Measurements from ENCODE around the gene CLEC16A.

Gene CLEC16A

DNA sequence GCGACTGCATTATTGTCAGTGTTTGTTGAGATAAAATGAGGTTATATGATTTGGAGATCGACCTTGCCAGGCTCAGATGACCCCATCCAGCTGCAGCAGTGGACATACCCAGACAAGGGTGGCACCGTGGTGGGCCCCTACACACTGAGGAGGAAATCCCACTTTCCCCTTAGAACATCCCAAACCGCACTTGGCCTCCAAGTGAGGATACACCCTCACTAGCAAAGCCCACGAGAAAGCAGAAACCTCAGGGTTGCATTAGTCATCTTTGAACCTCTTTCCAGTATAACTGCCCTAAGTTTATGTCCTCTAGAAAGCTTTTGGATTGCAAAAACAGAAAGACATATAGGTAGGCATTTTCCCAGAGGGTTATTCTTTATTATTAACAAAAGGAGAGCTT lies 101.5 kb downstream of the CLEC16A start:
- no peak for DNase-seq (ENCODE audit: low spot score)

DNA sequence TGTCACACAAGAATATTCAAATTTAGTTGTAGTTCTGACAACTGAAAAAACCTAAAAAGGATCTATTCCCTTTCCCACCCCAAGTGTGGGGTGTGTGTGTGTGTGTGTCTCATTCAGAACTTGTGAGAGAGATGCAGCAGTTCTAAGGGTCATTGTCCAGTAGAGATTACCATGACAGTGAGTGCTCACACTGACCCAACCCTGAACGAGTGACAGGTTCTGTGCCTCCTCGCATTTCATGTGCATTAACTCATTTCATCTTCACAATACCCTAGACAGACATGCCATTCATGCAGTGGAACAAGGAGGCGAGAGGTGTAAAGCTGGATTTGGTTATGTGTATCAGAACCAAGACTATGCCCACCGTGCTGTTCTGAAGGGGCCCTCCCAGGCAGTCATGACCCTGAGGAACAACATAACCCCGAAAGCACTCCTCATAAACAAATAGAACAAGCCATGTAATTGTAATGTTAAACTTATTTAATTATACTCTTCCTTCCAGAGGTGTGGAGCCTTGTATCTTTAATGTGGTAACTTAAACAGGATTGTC lies 102.1 kb downstream of the CLEC16A start:
- DNase-seq (ENCODE audit: low spot score): no peak

DNA sequence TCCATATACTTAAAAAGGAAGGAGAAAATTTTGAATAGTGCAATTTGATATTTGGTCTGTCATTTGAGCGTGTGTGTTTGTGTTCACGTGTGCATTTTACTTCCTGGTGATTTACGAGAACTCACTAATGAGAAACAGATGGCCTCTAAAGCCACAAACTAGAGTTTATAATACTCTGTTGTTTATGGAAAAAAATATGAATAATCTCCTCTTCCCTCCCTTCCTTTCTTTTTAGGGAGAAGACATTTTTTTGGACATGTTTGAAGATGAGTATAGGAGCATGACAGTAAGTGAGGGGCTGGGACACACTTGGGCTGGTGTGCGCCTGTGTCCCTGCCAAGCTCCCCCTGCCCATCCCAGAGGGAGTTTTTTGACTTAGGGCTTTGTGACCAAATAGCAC lies 102.7 kb downstream of the CLEC16A start:
- no peak for DNase-seq (ENCODE audit: low spot score)

DNA sequence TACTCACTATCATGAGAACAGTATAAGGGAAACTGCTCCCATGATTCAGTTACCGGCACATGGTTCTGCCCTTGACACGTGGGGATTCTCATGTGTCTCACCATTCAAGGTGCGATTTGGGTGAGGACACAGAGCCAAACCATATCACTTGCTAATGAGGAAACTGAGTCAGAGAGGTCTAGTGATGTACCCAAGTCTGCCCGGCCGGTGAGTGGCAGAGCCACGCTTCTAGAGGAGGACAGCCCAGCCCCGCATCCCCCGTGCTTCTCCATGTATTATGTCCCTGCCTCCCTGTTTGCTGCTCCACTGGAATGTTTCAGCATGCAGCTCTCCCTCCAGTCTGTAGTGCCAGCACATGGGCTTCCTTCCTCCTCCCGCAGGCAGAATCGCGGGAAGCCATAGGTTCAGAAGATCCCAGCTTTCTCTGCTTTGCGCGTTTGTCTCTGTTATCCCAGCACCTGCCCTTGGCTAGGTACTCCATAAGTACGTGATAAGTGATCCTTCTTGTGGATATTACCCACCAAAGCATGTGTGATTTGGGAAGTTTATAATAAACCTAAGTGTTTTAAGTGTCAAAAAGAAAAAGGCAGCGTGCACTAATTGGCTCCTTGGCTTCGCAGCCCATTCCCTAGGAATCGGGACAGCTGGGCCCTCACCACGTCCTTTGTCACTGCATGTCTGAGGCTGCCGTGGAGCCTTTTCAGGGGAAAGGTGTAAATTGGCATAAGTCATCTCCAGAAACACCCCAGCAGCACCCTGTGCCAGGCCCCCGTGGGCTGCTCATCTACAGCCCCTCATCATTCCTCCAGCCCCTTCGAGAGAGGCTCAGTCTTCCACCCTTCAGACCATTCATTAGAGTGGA lies 103.8 kb downstream of the CLEC16A start:
- DNase-seq (ENCODE audit: low spot score): no peak

DNA sequence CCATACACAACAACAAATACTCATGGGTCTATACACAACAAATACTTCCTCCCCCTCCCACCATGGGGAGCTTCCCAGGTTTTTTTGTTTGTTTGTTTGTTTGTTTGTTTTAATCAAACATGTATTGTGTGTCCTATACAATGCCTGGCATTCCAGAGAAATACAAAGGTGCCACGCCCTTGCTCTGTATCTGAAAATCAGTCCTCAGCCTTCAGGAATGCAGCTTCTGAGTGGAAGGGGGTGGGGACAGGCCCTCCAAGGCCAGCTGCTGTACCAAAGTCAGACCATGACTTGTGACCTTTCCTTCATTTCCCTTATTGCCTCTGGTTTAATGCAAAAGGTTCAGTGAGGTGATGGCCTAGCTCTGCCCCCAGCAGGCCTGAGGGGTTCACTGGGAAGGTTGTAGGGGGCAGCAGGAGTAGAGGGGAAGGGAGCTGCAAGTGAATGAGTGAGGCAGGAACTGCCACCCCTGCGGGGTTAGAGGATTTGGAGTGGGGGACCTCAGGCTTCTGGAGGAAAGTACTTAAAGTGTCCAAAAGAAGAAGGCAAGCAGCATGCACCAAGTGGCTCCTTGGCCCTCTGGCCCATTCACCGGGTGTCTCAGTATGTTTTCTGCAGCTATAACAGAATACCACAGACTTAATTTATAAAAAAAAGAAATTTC lies 105.2 kb downstream of the CLEC16A start:
- no peak for DNase-seq (ENCODE audit: low spot score)

DNA sequence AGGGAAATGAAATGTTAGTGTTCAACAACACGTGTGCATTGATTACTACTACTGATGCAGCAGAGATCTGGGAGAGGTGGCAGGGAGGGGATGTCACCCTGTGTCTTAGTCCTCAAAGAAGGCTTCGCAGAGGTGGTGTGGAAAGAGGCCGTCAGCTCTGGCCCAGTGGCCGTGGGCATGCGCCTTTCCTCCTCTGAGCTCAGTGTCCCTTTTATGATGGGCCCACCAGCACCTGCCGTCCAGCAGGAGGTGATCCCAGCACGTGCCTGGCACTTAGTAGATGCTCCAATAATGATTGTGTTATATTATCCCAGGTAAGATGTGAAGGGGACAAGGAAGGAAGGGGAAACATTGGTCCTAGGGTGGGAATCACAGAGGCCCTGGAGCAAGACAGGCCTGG lies 106.2 kb downstream of the CLEC16A start:
- no peak for DNase-seq (ENCODE audit: low spot score)

DNA sequence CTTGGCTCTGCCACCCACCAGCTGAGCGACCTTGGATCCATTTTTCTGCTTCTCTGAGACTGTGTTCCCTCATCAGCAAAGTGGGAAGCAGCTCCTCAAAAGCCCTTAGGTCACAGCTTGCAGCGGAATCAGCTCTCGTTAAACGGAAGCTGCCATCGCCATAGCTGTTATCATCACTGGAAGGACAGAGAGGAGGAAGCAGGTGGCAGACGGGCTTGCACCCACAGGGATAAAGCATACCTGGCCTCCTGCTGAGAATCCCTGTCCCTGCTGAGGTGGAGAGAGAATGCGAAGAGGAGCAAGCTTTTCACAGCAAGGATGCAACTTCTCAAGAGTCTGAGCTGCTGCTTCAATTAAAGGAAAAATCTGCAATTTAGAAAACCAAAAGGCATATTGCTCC lies 106.6 kb downstream of the CLEC16A start:
- DNase-seq (ENCODE audit: low spot score): no peak

DNA sequence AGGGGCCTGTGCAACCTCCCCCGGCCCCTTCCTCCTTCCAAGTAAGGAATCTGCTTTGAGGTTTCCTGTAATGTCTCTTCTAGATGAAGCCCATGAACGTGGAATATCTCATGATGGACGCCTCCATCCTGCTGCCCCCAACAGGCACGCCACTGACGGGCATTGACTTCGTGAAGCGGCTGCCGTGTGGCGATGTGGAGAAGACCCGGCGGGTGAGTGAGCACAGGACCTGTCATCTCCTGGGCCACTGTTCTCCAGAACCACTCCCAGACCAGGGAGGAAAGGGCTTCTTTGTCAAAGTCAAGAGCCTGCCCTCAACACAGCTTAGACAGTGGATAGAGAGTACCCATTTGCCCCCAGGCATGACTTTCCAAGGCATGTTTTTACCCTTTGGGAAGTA lies 107.1 kb downstream of the CLEC16A start:
- DNase-seq (ENCODE audit: low spot score): no peak

DNA sequence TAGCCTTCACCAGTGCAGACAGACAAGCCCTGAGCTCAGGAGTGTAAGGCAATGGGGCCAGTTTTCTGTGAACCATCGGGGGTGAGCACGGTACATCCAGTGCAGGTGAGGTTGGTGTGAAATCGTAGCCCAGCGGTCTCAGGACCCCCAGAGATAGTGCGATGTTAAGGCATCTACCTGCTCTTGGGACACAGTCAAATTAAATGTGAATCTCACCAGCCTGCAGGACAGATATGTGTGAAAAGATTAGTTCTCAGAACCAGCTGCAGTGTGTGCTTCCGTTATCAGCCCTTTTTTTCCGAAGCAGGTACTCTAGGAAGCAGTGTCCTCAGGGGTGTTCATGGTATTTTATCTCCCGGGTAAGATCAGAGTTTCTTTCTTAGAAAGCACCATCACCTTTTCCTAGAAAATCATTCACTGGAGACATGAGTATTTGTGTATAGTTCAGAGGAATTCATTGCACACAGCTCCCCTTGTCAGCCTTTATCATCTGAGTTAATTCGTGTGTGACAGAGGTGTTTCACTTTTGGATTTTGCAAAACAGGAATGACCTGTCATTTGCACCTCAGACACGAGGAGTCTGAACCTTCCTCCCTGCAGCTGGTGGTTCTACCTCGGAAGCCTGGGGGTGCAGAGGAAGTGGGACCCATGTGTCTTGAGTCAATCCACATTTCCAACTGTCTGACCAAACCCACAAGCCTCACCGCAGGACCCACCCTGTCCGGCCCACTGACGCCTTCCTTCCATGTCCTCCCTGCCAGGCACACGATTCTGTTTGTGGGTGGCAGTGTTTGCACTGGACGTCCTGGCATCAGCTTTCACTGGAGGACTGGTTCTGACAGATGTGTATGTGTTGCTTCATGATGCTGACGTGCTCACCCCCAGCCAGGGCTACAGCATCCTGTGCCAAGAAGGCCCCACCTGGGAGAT lies 107.8 kb downstream of the CLEC16A start:
- DNase-seq (ENCODE audit: low spot score): no peak

DNA sequence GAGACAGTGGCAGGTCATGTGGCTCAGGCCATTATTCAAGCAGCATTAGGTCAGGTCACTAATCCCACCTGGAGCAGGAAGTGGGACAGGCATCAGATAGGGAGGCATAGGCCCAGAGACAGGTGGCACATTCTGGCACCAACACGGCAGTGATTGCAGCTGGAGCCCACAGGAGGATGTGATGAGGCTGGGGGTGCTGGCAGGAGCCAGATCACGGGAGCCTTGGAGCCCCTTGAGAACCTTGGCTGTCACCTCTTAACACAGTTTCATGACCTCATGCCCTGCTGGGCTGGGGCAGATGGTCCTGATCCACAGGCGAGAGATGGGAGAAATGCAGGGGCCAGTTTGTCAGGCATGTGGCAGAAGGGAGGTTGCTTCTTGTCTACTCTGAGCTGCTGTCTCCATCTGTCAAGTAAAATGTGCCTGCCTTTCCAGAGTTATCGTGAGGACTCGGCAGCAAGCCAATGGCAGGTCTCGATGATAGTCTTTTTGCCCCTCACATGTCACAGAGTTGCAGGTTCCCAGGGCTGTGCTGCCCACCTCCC lies 109.6 kb downstream of the CLEC16A start:
- DNase-seq (ENCODE audit: low spot score): no peak

DNA sequence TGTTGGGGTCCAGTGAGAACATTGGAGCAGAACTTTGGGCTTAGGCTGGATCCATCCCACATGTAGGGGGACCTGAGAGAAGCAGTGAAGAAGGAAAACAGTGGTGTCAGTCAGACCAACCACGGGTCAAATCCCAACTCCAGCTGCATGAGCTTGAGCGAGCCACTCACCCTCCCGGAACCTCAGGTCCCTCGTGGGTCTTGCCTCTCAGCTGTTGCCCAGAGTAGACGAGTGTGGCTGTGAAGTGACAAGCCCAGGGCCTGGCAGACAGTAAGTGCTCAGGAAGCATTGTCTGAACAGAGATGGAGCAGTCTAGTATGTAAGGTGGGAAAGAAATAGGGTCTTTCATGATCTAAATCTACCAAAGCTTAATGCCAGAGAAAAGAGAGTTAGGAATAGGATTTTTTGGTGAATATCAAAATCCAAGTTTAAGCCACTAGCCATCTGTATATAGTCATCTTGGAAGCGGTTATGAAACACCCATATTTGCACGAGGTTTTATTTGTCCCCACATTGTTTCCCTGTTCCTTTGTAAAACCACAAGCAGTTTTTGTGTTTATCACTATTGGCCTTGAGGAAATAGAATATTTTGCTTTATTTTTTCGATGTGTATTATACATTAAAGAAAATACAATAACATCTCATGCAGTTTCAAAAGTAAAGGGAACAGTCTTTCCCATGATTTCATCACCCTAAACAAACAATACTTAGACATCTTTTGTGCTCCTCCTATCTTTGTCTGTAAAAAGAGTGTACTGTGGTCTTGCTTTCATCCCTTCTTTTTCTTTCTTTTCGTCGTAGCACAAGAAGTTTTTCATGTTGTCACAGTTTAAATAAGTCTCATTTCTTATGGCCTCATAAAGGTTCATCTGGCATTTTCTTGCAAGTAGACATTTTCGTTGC lies 112.0 kb downstream of the CLEC16A start:
- no peak for DNase-seq (ENCODE audit: low spot score)

DNA sequence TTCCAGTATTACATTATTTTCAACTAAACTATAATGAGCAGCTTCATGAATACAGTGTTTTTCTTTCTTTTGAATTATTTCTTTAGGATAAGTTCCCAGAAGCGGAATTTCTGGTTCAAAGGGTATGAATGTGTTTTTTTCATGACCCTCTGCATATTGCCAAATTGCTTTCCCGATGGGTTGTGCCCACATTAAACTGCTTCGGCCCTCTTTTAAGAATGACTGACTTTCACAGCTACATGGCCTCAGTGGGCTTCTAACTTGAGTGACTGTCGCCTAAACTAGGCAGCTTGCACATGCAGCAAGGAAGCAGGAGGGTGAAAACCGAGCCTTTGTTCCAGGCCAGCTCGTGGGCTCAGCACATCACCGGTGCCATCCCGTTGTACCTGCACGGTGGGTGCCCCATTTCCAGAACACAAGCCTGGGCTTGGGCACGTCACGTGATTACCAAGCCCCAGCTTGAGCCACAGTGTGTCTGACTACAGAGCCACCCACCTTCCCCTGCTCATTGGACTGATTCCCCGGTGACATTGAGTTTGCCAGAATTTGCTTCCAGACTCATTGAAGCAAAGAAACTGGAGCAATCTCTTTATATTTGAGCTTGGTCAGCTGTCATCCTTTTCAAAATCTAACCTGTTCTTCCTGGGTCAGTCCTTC lies 112.8 kb downstream of the CLEC16A start:
- no peak for DNase-seq (ENCODE audit: low spot score)

DNA sequence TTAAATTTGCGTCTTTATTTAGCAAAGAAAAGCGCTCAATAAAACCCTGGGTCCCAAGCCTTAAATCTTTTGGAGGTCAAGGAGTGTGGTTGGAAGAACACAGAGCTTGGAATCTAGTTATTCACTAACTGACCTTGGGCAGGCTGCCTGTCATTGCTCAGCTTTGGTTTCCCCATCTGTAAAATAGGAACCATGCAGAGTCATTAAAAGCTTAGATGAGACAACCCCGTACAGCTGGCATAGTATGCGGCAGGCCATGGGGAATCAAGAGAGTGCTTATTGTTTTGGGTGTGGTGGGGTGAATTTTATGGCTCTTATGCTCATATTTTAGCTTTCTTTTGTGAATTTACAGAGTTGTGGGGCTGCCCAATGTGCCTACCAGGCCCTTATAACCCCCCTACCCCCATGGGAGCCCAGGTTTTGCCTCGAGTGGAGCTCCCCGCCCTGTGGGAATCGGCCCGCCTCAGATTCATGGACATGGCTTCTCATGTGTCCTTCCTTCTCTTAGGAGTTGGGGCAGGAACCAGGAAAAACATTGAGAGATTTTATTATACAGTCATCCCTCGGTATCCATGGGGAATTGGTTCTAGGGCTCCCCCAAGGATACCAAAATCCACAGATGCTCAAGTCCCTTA lies 113.5 kb downstream of the CLEC16A start:
- DNase-seq (ENCODE audit: low spot score): no peak

DNA sequence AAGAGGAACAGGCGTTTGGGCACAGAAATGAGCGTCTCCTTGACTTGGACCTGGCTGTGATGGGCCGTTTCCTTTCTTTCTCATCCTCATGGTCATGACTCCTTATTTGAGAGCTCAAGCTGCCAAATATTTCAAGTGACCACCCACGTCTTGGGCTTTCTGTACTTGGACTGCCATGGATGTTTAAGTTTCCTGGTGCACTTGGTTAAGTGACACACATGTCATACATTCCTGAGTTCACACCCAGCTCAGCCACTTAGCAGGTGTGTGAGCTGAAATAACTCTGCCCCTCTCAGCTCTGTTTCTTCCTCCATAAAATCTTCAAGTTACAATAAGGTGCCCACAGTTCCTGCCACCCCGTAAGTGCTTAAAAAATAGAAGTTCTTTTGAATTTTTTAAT lies 114.5 kb downstream of the CLEC16A start:
- DNase-seq (ENCODE audit: low spot score): no peak

DNA sequence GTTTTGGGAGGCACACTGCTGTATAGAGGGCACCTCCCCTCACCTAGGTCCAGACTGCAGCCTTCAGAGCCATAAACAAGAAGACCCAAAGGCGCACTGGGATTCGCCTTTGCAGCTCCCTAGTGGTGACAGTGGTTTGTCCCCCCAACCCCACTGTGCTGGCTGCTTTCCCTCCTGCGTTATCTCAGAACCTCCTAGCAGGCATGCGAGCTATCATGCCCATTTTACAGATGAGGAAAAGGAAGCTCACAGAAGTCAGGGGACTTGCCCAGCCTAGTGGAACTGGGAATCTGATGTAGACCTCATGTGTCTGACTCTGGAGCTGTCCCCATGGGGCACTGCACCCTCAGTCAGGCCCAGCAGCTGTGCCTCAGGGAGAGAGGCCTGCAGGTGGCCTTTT lies 115.2 kb downstream of the CLEC16A start:
- DNase-seq (ENCODE audit: low spot score): no peak

DNA sequence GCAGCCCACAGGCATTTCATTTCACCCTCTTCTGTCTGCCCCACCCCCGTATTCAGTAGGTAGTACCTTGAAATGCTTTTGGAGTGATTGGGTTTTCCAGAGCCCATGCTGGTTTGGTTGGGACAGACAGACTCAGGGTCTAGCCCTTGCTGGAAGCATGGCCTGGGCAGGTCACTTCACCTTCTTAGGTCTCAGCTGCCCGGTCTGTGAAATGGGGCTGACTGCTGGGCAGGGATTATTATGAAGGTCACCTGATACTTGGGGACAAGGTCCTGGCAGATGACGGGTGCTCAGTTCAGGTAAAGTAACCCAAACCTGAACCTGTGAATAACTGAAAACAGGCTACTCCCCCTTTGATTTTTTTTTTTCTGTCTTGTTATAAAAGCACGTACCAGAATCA lies 116.0 kb downstream of the CLEC16A start:
- DNase-seq (ENCODE audit: low spot score): no peak

DNA sequence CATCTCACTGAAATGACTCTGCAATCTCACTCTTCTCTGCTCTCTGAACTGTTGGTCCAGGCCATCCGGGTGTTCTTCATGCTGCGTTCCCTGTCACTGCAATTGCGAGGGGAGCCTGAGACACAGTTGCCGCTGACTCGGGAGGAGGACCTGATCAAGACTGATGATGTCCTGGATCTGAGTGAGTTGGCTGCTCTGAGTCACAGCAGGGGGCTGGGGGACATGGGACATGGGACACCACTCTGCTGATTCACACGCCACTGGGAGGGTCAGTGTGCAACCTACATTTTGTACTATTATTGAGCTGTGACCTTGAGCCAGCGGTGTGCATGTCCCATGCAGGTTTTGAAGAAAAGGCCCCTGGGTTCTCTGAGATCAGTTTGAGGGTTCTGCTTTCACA lies 116.5 kb downstream of the CLEC16A start:
- no peak for DNase-seq (ENCODE audit: low spot score)

DNA sequence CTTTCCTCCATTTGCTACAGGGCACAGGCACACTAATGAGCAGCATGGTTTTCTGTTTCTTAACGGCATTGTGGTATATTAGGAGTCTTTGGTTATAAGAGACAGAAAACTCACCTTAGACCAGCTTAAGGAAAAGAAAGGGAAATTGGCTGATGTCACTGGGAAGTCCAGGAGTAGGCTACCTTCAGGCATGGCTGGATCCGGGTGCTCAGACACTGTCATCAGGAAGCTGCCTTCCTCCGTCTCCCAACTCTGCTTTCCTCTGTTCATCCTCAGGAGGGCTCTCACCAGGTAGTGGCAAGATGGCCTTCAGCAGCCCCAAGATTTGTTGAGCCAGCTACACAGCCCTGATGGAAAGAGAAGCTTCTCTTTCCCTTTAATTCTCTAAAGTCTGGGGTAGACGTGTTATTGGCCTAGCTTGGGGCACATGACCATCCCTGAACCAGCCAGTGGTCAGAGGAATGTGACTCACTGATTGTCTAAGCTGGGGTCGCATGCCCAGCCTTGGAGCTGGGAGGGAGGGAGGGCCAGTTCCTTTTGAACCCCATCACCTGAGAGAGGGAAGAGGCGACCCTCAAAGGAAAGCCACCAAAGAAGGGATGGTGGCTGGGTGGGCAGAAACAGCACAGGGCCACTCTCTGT lies 117.4 kb downstream of the CLEC16A start:
- DNase-seq (ENCODE audit: low spot score): no peak

DNA sequence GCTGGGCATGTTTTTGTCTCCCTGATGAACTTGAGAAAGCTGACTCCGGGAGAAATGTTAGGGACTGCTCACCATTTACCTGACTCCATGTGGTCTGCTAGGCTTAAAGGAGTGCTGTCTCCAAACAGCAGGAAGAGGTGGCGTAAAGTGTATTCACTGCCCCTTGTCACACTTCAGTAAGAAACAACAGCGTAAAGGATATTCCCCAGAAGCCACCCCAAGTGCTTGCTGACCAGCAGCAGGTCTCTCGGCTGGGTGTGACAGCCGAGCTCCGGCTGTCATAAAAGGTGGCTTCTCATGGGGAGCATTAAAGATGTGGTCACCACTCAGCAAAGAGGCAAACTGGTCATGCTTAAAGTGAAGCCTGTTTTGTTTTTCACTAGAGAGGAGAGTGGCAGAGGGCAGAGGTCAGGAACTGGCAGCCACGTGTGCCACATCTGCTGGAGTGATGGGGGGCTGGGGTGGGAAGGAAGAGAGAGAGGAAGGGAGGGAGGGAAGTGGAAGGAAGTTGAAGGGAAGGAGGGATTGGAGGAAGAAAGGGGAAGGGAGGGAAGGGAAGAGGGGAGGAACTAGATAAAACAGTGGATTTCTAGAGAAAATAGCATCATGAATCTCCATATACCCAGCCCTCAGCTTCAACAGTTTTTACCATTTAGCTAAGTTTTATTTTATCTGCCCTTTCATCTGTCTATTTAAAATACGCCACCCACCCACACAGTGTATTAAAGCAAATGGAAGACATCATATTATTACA lies 119.3 kb downstream of the CLEC16A start:
- no peak for DNase-seq (ENCODE audit: low spot score)
